Endothelial cell of hepatic sinusoid (primary cell): ENCODE measurements around the gene OR2V2.
"Not testable (repeated sequence)": the region's sequence is repeated elsewhere in the genome, so short reads cannot be mapped to it uniquely, and the experiment has no call there.

Experiments used
- in situ Hi-C: cut with HindIII; loops from 2 replicates; pipeline ENCODE4 v1.10.0; 2017; ENCODE audit warnings: low sequenced_read_pairs

The OR2V2 gene

GRCh38 chr5:181114844-181115778 lies 32.3 kb upstream of the OR2V2 start:
- in situ Hi-C loops: no loop called here

DNA sequence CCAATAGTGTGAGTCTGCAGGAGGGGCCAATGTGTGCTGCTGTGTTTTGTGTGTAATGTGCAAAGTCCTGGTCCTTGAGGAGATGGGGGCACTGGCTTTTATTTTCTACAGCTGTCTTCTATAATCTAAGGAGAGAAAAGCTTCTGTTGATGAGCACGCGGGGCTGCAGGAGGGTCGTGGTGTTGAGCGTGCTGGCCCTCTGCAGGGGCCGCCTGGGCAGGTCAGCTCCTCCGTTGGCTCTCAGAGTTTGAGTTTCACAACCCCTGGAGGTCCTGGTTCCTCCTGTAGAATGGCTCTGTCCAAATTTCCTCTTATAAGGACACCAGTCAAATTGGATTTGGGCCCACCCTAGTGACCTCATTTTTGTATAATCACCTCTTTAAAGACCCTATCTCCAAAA lies 29.0 kb upstream of the OR2V2 start:
- in situ Hi-C loops: no loop called here

- in situ Hi-C loops: no loop called here
Observed at GRCh38 chr5:181119105-181119504, 28.3 kb upstream of the OR2V2 start.

DNA sequence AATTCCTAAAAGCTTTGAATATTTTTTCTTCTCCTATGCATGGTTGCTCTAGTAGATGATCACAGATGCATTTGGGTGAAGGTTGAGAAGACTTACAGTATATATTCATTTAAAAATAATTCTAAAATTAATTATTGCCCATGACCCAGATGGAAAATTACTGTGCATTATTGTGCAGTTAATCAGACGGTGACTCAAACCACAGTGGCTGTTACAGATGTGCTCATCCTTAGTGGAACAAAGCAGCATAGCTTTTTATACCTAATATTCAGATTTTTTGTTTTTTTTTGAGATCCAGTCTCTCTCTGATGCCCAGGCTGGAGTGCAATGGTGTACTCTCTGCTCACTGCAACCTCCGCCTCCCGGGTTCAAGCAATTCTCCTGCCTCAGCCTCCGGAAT lies 27.1 kb upstream of the OR2V2 start:
- in situ Hi-C loops: no loop called here

DNA sequence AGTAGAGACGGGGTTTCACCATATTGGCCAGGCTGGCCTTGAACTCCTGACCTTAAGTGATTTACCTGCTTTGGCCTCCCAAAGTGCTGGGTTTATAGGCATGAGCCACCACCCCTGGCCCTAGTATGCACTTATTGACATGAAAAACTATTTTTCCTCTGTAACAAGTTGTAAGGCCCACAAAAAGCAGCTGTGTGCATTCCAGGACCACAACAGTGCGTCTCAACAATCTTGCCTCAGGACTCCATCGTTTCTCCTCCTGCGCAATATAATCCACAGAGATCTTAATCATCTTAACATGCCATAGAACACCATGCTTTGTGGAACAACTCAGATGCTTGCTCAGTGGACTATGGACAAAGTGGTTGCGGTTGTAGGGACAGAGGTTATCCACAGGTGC lies 26.6 kb upstream of the OR2V2 start:
- in situ Hi-C loops: no loop called here

- in situ Hi-C loops: no loop called here
Observed at GRCh38 chr5:181121675-181122561, 25.5 kb upstream of the OR2V2 start.

DNA sequence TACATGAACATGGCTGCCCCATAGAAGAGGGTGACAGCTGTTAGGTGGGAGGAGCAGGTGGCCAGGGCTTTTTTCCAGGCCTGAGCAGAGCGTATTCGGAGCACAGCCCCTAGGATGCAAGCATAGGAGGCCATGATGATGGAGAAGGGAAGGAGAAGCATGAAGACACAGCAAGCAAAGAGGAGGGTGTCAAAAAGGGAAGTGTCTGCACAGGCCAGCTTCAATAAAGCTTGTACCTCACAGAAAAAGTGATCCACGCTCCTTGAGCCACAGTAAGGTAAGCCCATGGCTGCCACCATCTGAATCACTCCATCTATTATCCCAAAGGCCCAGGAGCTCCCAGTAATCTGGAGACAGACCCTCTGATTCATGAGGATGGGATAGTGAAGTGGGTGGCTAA lies 22.9 kb upstream of the OR2V2 start:
- in situ Hi-C loops: no loop called here

- in situ Hi-C loops: no loop called here
Observed at GRCh38 chr5:181126841-181127240, 20.5 kb upstream of the OR2V2 start.

- in situ Hi-C loops: no loop called here
Observed at GRCh38 chr5:181127456-181127855, 19.9 kb upstream of the OR2V2 start.

- in situ Hi-C loops: no loop called here
Observed at GRCh38 chr5:181127907-181128626, 19.3 kb upstream of the OR2V2 start.

DNA sequence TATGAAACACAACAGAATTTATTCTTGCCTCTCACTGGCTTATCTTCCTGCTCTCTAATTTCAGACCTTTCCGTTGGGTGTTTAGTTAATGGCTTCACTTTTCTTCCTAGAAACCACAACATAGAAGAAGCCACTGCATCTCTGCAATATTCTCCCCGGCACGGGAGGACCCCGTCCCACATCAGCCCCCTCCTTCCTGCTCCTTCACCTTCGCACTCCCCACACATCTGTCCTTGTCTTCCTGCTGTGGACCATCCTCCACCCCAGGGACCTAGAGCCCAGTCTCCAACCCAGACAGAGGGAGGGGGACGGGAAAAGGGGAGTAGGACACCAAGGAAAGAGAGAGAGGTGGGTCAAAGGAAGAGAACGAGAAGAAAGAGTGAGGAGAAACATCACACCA lies 17.8 kb upstream of the OR2V2 start:
- in situ Hi-C loops: no loop called here

GRCh38 chr5:181130081-181130480 lies 17.3 kb upstream of the OR2V2 start:
- in situ Hi-C loops: not testable (repeated sequence)

- in situ Hi-C loops: no loop called here
Observed at GRCh38 chr5:181130832-181131496, 16.4 kb upstream of the OR2V2 start, which contains the start of gene OR2V1. Gene OR2V1 (minus strand): TSS chr5:181131169. CDS start chr5:181125304, 5,865 bp downstream.

DNA sequence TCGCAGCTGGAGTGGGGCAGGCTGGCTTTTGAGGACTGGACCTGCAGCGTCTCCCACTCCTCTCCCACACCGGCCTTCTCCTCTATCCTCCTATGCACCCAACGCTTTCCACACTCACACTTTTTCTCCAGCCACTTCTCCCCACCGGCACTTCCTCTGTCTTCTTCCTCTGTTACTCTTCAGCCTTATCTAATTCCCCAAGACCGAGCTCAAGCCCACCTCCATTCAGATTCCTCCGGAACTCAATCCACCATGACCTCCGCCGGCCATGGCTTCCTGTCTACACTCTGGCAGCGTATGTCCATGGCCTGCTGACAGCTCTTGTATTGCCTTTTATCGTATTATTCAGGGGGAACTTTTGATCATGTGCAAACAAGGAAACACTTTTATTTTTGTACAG lies 15.9 kb upstream of the OR2V2 start:
- in situ Hi-C loops: no loop called here

- in situ Hi-C loops: no loop called here
Observed at GRCh38 chr5:181133083-181133482, 14.3 kb upstream of the OR2V2 start.

GRCh38 chr5:181133610-181134231 lies 13.7 kb upstream of the OR2V2 start:
- in situ Hi-C loops: no loop called here

DNA sequence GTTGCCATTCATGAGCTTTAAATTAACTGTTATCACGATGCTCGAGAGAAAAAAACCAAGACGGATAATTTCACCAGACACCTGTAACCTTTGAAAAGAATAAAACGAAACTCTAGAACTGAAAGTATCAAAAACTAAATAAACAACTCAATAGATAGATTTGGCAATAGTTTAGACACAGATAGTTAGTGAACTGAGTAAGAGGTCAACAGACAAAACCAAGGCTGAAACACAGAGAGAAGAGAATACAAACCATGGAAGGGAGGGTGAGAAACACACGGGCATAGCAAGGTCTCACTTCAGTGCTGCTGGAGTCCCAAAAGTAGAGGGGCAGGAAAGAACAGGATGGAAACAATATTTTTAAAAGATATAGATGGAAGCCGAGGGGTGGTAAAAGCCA lies 13.1 kb upstream of the OR2V2 start:
- in situ Hi-C loops: no loop called here

DNA sequence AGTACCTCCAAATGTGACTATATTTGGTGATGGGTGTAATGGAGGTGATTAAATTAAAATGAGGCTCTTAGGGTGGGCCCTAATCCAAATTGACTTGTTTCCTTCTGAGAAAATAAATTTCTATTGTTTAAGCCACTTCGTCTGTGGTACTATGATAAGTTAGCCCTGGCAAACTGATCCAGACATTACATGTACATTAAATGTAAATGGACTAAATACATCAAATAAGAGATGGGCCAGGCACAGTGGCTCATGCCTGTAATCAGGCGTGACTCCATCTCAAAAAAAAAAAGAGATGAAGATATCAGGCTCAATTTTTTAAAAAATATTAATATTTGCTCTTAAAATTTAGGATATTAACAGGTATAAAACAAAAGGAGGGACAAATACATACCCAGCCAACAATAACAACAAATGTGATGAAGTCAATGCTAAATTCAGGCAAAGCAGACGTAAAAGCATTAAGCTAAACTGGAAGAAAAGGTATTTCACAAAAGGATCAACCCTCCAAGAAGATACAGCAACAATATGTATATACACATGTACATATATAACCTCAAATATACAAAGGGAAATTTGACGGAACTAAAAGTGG lies 10.9 kb upstream of the OR2V2 start:
- in situ Hi-C loops: no loop called here

DNA sequence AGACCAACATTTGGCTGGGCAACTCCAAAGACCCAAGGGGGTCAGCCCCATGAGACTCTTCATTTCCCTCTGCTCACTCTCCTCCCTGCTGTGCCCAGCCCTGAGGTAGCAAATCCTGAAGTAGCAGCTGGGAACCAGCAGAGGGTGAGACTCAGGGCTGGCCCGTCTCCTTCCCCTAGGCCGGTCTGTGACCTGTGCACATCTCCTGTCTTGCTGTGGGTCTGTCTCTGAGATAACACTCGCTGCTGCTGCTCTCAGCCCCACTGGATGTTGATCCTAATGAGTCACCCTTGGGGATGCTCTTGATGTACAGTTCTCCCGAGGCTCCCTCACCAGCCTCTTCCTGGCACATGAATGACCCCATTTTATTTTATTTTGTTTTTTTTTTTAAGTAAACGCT lies 9.1 kb upstream of the OR2V2 start:
- in situ Hi-C loops: no loop called here

DNA sequence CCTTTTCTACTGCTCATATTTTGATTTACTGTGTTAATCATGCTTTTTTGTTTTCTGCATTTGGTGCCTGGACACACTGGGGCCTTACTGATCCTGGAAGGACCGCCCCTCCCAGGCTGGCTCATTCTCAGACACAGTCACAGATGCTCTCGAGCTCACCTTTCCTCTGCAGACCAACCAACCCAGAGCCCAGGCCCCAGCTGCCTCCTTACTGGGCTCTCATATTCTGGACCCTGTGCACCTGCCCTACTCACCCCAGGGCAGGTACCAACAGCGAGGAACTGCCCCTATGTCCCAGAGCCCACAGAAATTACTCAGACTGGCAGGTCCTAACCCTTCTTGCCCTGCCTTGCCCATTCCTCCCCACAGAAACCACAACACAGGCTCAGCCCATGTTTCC lies 6.6 kb upstream of the OR2V2 start:
- in situ Hi-C loops: no loop called here
